Panc1 (cell line): ENCODE results near the gene ZNF672. TPM values are rescaled to one million over a fixed set of nuclear protein-coding genes. Genes with fewer than 3 reads are reported as not detected.
"Not testable (repeated sequence)": the region's sequence is repeated elsewhere in the genome, so short reads cannot be mapped to it uniquely, and the experiment has no call there.

Experiments
- ATAC-seq: fragments of 200-7000 bp; cut with Tn5 transposase; 2 replicates; pipeline ENCODE4 v1.9.1; 2020; ENCODE audit warnings: mild to moderate bottlenecking, moderate library complexity
- BruUV-seq: library from RNA; stranded (reverse); fragments of 400-500 nt; replicated peaks from 2 replicates; lab custom pipeline; 2021; lab: Mats Ljungman, UMichigan
- CTCF ChIA-PET: fragments of 300-600 bp; sonication (Branson Sonifier 250); formaldehyde crosslinking; loops from one replicate; lab custom pipeline; 2022; ENCODE audit warnings: antibody characterized with exemption; lab: Charles Lee
- POLR2A ChIA-PET: fragments of 300-600 bp; sonication (Branson Sonifier 250); formaldehyde crosslinking; loops from one replicate; lab custom pipeline; 2022; ENCODE audit warnings: antibody characterized with exemption; lab: Charles Lee
- DNase-seq: peaks from one replicate; pipeline ENCODE4 v3.0.0-alpha.2; 2010; ENCODE audit warnings: low read depth, low spot score
- H3K27ac ChIP-seq: 2 replicates; pipeline ENCODE4 v1.5.1; 2011; ENCODE audit warnings: mild to moderate bottlenecking, low read length, inconsistent platforms
- H3K27me3 ChIP-seq: fragments of 200-500 bp; sonication (Bioruptor generic); 2 replicates; pipeline ENCODE4 v1.6.0; 2014; ENCODE audit warnings: low read length, inconsistent platforms; ENCODE audit not compliant: control insufficient read depth, insufficient read depth
- H3K36me3 ChIP-seq: fragments of 200-500 bp; sonication (Bioruptor generic); 2 replicates; pipeline ENCODE4 v1.5.1; 2014; ENCODE audit warnings: inconsistent platforms, mild to moderate bottlenecking, low read length, moderate library complexity; ENCODE audit not compliant: control insufficient read depth, insufficient read depth
- H3K4me1 ChIP-seq: 2 replicates; pipeline ENCODE4 v1.5.1; 2011; ENCODE audit warnings: inconsistent platforms, mild to moderate bottlenecking, low read length, moderate library complexity; ENCODE audit not compliant: control insufficient read depth, insufficient read depth
- H3K4me3 ChIP-seq, 2 experiments: 2 replicates each; pipeline ENCODE4 v1.5.1; 2011 to 2012; ENCODE audit warnings: low read depth in 2 of 2, low read length in 2 of 2, mild to moderate bottlenecking in 2 of 2, inconsistent platforms in 1 of 2, moderate library complexity in 1 of 2
- H3K9me3 ChIP-seq: fragments of 200-500 bp; sonication (Bioruptor generic); 2 replicates; pipeline ENCODE4 v1.5.1; 2014; ENCODE audit warnings: low read depth, mild to moderate bottlenecking, inconsistent platforms, low read length, moderate library complexity; ENCODE audit not compliant: control insufficient read depth, insufficient read depth
- CTCF ChIP-seq: fragments of 450-650 bp; IDR thresholded peaks from 2 replicates; pipeline ENCODE4 v1.5.1; 2017; ENCODE audit warnings: mild to moderate bottlenecking
- POLR2AphosphoS5 ChIP-seq: IDR thresholded peaks from 2 replicates; pipeline ENCODE4 v1.6.1; 2012; ENCODE audit warnings: mild to moderate bottlenecking, low read depth, low read length, moderate library complexity
- REST ChIP-seq, 2 experiments: IDR thresholded peaks; 2 replicates each; pipeline ENCODE4 v1.6.1; 2011 to 2012; ENCODE audit warnings: low read depth in 2 of 2, control low read depth in 1 of 2, low read length in 1 of 2, mild to moderate bottlenecking in 1 of 2, moderate library complexity in 1 of 2; ENCODE audit not compliant: insufficient read depth in 1 of 2
- SIN3A ChIP-seq: IDR thresholded peaks from 2 replicates; pipeline ENCODE4 v1.6.1; 2012; ENCODE audit warnings: low read depth, mild to moderate bottlenecking, low read length, moderate library complexity, borderline replicate concordance; ENCODE audit not compliant: insufficient read depth
- TCF7L2 ChIP-seq: IDR thresholded peaks from 2 replicates; pipeline ENCODE4 v1.6.1; 2011; ENCODE audit warnings: mild to moderate bottlenecking, low read depth, low read length, inconsistent platforms
- in situ Hi-C: cut with HindIII; loops from 2 replicates; pipeline ENCODE4 v1.10.0; 2016; ENCODE audit warnings: low sequenced_read_pairs, low pct_unique_long_range_greater_than_20kb
- intact Hi-C: fragments of 100-400 bp; cut with micrococcal nuclease; formaldehyde crosslinking; loops from one replicate; pipeline ENCODE4 v1.10.0; 2022; ENCODE audit not compliant: unreplicated experiment
- total RNA-seq: library from RNA; stranded (reverse); gene quantifications from one replicate; pipeline ENCODE4 v1.2.1, GENCODE V29; 2021; ENCODE audit not compliant: unreplicated experiment

ZNF672 gene
- total RNA-seq, 1 experiment from 2014 or later: 36.2 TPM

GRCh38 chr1:248792342-248792741 lies 45.7 kb upstream of the ZNF672 start:
- Histone ChIP-seq H3K27ac (no peak overlapping the region), H3K27me3 (no peaks in the 10 kb centered on the region), H3K4me1 (no peaks in the 10 kb centered on the region), H3K36me3 (no peaks in the 10 kb centered on the region), H3K4me3 (no peak overlapping the region), H3K9me3 (no peaks in the 10 kb centered on the region)
- TF ChIP-seq TCF7L2 (no peak), REST (IDR thresholded peaks at IDR 0.05; ENCODE audit: insufficient read depth in 1 of 2, low read depth in 2 of 2, low read length in 1 of 2) (no peak), CTCF (no peak), POLR2AphosphoS5 (no peak), SIN3A (no peak)
- no peak for ATAC-seq
- no TSS peak for BruUV-seq
- CTCF ChIA-PET: no interaction called here
- no peak for DNase-seq
- intact Hi-C loops: no loop called here
- in situ Hi-C loops: no loop called here
- POLR2A ChIA-PET: no interaction called here

- no peak for ATAC-seq
- ChIA-PET POLR2A (no interaction called here), CTCF (no interaction called here)
- Histone ChIP-seq H3K4me1 (no peaks in the 10 kb centered on the region), H3K27me3 (no peaks in the 10 kb centered on the region; the same call in 1 of the 2 replicates), H3K4me3 (no peak overlapping the region), H3K27ac (no peak overlapping the region), H3K36me3 (no peaks in the 10 kb centered on the region), H3K9me3 (no peaks in the 10 kb centered on the region)
- BruUV-seq: no TSS peak
- intact Hi-C loops (no loop called here), in situ Hi-C loops (no loop called here)
- DNase-seq: no peak
- TF ChIP-seq CTCF: no peak
- TF ChIP-seq POLR2AphosphoS5: no peak
- TF ChIP-seq REST (IDR thresholded peaks at IDR 0.05; ENCODE audit: insufficient read depth in 1 of 2, low read depth in 2 of 2, low read length in 1 of 2): no peak
- no peak for TF ChIP-seq TCF7L2
- no peak for TF ChIP-seq SIN3A
Measured at GRCh38 chr1:248793592-248793991, 44.4 kb upstream of the ZNF672 start.

- H3K4me3 ChIP-seq, H3K27ac ChIP-seq, H3K4me1 ChIP-seq, POLR2A ChIA-PET, H3K27me3 ChIP-seq, H3K9me3 ChIP-seq, in situ Hi-C loops, ATAC-seq, H3K36me3 ChIP-seq, intact Hi-C loops, CTCF ChIA-PET, BruUV-seq, DNase-seq: not testable (repeated sequence)
Measured at GRCh38 chr1:248794663-248795062, 43.4 kb upstream of the ZNF672 start.
